ENCODE results near the gene YPEL2. TPM values are rescaled to one million over a fixed set of nuclear protein-coding genes. Genes with fewer than 3 reads are reported as not detected.

YPEL2 gene
- total RNA-seq, 1 experiment from 2014 or later = 2.9 TPM

- TF ChIP-seq CTCF (IDR thresholded peaks at IDR 0.05; ENCODE audit: insufficient read depth in 1 of 2, low read depth in 1 of 2, low read length in 1 of 2, severe bottlenecking in 1 of 2, unreplicated experiment in 1 of 2) = no peak
- BruUV-seq (replicated peaks) = no TSS peak
- Mint-ChIP-seq H3K9me3 (ENCODE audit: unreplicated experiment) (no peaks in the 10 kb centered on the region), H3K4me3 (ENCODE audit: unreplicated experiment) (no peak overlapping the region), H3K36me3 (ENCODE audit: insufficient read depth, unreplicated experiment) (no peaks in the 10 kb centered on the region), H3K4me1 (ENCODE audit: low read depth, unreplicated experiment) (peaks cover 7% of the 10 kb centered on the region), H3K27ac (ENCODE audit: unreplicated experiment) (no peak overlapping the region), H3K27me3 (ENCODE audit: insufficient read depth, unreplicated experiment) (no peaks in the 10 kb centered on the region)
- no peak for DNase-seq
- CTCF ChIA-PET = interaction anchor here (0.6 to 1.0 kb wide), 4 partner anchors 32 to 124 kb away, joined by 4 to 6 read pairs (median 4); no protein-coding TSS in a partner anchor
- H3K4me3 ChIP-seq (ENCODE audit: low read depth, low read length) = no peak overlapping the region
- no peaks in the 10 kb centered on the region for H3K9me3 ChIP-seq
- H3K36me3 ChIP-seq (ENCODE audit: control insufficient read depth, insufficient read depth, low read length) = no peaks in the 10 kb centered on the region
- no peaks in the 10 kb centered on the region for H3K27me3 ChIP-seq (replicated peaks; ENCODE audit: control insufficient read depth, insufficient read depth, low read length)
- H3K4me1 ChIP-seq = peaks cover 14% of the 10 kb centered on the region
- POLR2A ChIA-PET = interaction anchor here (0.6 kb wide), 1 partner anchor 352 kb away, joined by 5 read pairs; no protein-coding TSS in a partner anchor
- intact Hi-C loops (cut with micrococcal nuclease; ENCODE audit: unreplicated experiment) = no loop called here
These were observed 103.0 kb downstream of the YPEL2 start for GRCh38 chr17:59434429-59434828.

- Mint-ChIP-seq H3K27ac (ENCODE audit: unreplicated experiment) (no peak overlapping the region), H3K4me1 (ENCODE audit: low read depth, unreplicated experiment) (peaks cover 7% of the 10 kb centered on the region), H3K4me3 (ENCODE audit: unreplicated experiment) (no peak overlapping the region), H3K36me3 (ENCODE audit: insufficient read depth, unreplicated experiment) (no peaks in the 10 kb centered on the region), H3K27me3 (ENCODE audit: insufficient read depth, unreplicated experiment) (no peaks in the 10 kb centered on the region), H3K9me3 (ENCODE audit: unreplicated experiment) (no peaks in the 10 kb centered on the region)
- no peak for DNase-seq
- intact Hi-C loops (cut with micrococcal nuclease; ENCODE audit: unreplicated experiment) = loop anchor here (1.0 kb wide), 1 partner anchor 106 kb away; no protein-coding TSS in a partner anchor
- CTCF ChIA-PET = interaction anchor here (0.6 to 1.0 kb wide), 3 partner anchors 32 to 106 kb away, joined by 4 to 6 read pairs (median 6); no protein-coding TSS in a partner anchor
- H3K4me3 ChIP-seq (ENCODE audit: low read depth, low read length) = no peak overlapping the region
- H3K36me3 ChIP-seq (ENCODE audit: control insufficient read depth, insufficient read depth, low read length) = no peaks in the 10 kb centered on the region
- POLR2A ChIA-PET = interaction anchor here (0.6 kb wide), 1 partner anchor 353 kb away, joined by 5 read pairs; no protein-coding TSS in a partner anchor
- H3K9me3 ChIP-seq = no peaks in the 10 kb centered on the region
- BruUV-seq (replicated peaks) = no TSS peak
- no peak for TF ChIP-seq CTCF (IDR thresholded peaks at IDR 0.05; ENCODE audit: insufficient read depth in 1 of 2, low read depth in 1 of 2, low read length in 1 of 2, severe bottlenecking in 1 of 2, unreplicated experiment in 1 of 2)
- H3K27me3 ChIP-seq (replicated peaks; ENCODE audit: control insufficient read depth, insufficient read depth, low read length) = no peaks in the 10 kb centered on the region
- H3K4me1 ChIP-seq = peaks cover 7% of the 10 kb centered on the region; the same call in 1 of the 2 replicates
These were observed 103.8 kb downstream of the YPEL2 start for GRCh38 chr17:59435238-59435637.

- no peaks in the 10 kb centered on the region for H3K9me3 Mint-ChIP-seq (ENCODE audit: unreplicated experiment)
- H3K4me1 Mint-ChIP-seq (ENCODE audit: low read depth, unreplicated experiment) = peaks cover 10% of the 10 kb centered on the region
- no peak for DNase-seq
- no peak overlapping the region for H3K27ac Mint-ChIP-seq (ENCODE audit: unreplicated experiment)
- Histone ChIP-seq H3K4me1 (peaks cover under 1% of the 10 kb centered on the region; the same call in 1 of the 2 replicates), H3K9me3 (no peaks in the 10 kb centered on the region), H3K36me3 (ENCODE audit: control insufficient read depth, insufficient read depth, low read length) (no peaks in the 10 kb centered on the region), H3K27me3 (replicated peaks; ENCODE audit: control insufficient read depth, insufficient read depth, low read length) (no peaks in the 10 kb centered on the region), H3K4me3 (ENCODE audit: low read depth, low read length) (no peak overlapping the region)
- BruUV-seq (replicated peaks) = no TSS peak
- CTCF ChIA-PET = no interaction called here
- intact Hi-C loops (cut with micrococcal nuclease; ENCODE audit: unreplicated experiment) = no loop called here
- POLR2A ChIA-PET = no interaction called here
- no peak for TF ChIP-seq CTCF (IDR thresholded peaks at IDR 0.05; ENCODE audit: insufficient read depth in 1 of 2, low read depth in 1 of 2, low read length in 1 of 2, severe bottlenecking in 1 of 2, unreplicated experiment in 1 of 2)
- H3K4me3 Mint-ChIP-seq (ENCODE audit: unreplicated experiment) = no peak overlapping the region
- no peaks in the 10 kb centered on the region for H3K36me3 Mint-ChIP-seq (ENCODE audit: insufficient read depth, unreplicated experiment)
- H3K27me3 Mint-ChIP-seq (ENCODE audit: insufficient read depth, unreplicated experiment) = no peaks in the 10 kb centered on the region
These were observed 105.4 kb downstream of the YPEL2 start for GRCh38 chr17:59436900-59437299.

Measured in Caco-2 (cell line).